GM18870 (cell line): Measurements from ENCODE around the gene CNTNAP2.

Experiments
- ATAC-seq: cut with Tn5 transposase; IDR thresholded peaks from one replicate; pipeline ENCODE4 v1.9.1; 2021; ENCODE audit warnings: moderate library complexity; ENCODE audit not compliant: unreplicated experiment

Gene CNTNAP2

GRCh38 chr7:148337995-148338747, 2221.6 kb downstream of the CNTNAP2 start:
- no peak for ATAC-seq

GRCh38 chr7:148340438-148341280, 2224.1 kb downstream of the CNTNAP2 start:
- no peak for ATAC-seq

GRCh38 chr7:148344406-148344805, 2227.8 kb downstream of the CNTNAP2 start:
- ATAC-seq, result no peak

- no peak for ATAC-seq
Observed at GRCh38 chr7:148347981-148348380, 2231.4 kb downstream of the CNTNAP2 start.

- no peak for ATAC-seq
Observed at GRCh38 chr7:148348466-148348865, 2231.9 kb downstream of the CNTNAP2 start.

GRCh38 chr7:148356303-148356702, 2239.7 kb downstream of the CNTNAP2 start:
- no peak for ATAC-seq

- ATAC-seq, result no peak
Observed at GRCh38 chr7:148362541-148362940, 2245.9 kb downstream of the CNTNAP2 start.

GRCh38 chr7:148367731-148368475, 2251.3 kb downstream of the CNTNAP2 start:
- no peak for ATAC-seq

- no peak for ATAC-seq
Observed at GRCh38 chr7:148368562-148368961, 2252.0 kb downstream of the CNTNAP2 start.

- no peak for ATAC-seq
Observed at GRCh38 chr7:148371280-148371937, 2254.8 kb downstream of the CNTNAP2 start.

- ATAC-seq, result no peak
Observed at GRCh38 chr7:148374396-148375259, 2258.0 kb downstream of the CNTNAP2 start.

GRCh38 chr7:148379677-148380076, 2263.1 kb downstream of the CNTNAP2 start:
- ATAC-seq, result no peak

GRCh38 chr7:148380596-148381419, 2264.2 kb downstream of the CNTNAP2 start:
- ATAC-seq, result no peak

- ATAC-seq, result no peak
Observed at GRCh38 chr7:148382596-148382995, 2266.0 kb downstream of the CNTNAP2 start.

- ATAC-seq, result no peak
Observed at GRCh38 chr7:148383651-148384050, 2267.1 kb downstream of the CNTNAP2 start.

- no peak for ATAC-seq
Observed at GRCh38 chr7:148385009-148385682, 2268.5 kb downstream of the CNTNAP2 start.

- ATAC-seq, result no peak
Observed at GRCh38 chr7:148390381-148390780, 2273.8 kb downstream of the CNTNAP2 start.

- no peak for ATAC-seq
Observed at GRCh38 chr7:148391591-148391990, 2275.0 kb downstream of the CNTNAP2 start.
